Caco-2 (cell line): ENCODE results near the gene PDPN. TPM values are rescaled to one million over a fixed set of nuclear protein-coding genes. Genes with fewer than 3 reads are reported as not detected.

ENCODE experiments used
- BruUV-seq: library from RNA; stranded (reverse); fragments of 400-500 nt; replicated peaks from 2 replicates; lab custom pipeline; 2021; lab: Mats Ljungman, UMichigan
- CTCF ChIA-PET: fragments of 300-600 bp; sonication (Branson Sonifier 250); formaldehyde crosslinking; loops from one replicate; lab custom pipeline; 2022; ENCODE audit warnings: antibody characterized with exemption; lab: Charles Lee
- POLR2A ChIA-PET: fragments of 300-600 bp; sonication (Branson Sonifier 250); formaldehyde crosslinking; loops from one replicate; lab custom pipeline; 2022; ENCODE audit warnings: antibody characterized with exemption; lab: Charles Lee
- DNase-seq, 2 experiments: peaks; one replicate each; pipeline versions ENCODE4 v3.0.0 to v3.0.0-alpha.2; 2020 to 2022
- H3K27me3 ChIP-seq: replicated peaks from 2 replicates; pipeline ENCODE4 v1.6.0; 2011; ENCODE audit warnings: low read length; ENCODE audit not compliant: control insufficient read depth, insufficient read depth
- H3K36me3 ChIP-seq: 2 replicates; pipeline ENCODE4 v1.5.1; 2011; ENCODE audit warnings: low read length; ENCODE audit not compliant: control insufficient read depth, insufficient read depth
- H3K4me1 ChIP-seq: fragments of 250-450 bp; sonication (Bioruptor Pico); 2 replicates; pipeline ENCODE4 v1.5.1; 2020; ENCODE audit warnings: mild to moderate bottlenecking
- H3K4me3 ChIP-seq: 2 replicates; pipeline ENCODE4 v1.5.1; 2011; ENCODE audit warnings: low read depth, mild to moderate bottlenecking, control low read depth, low read length
- H3K9me3 ChIP-seq: fragments of 250-450 bp; sonication (Bioruptor Pico); 2 replicates; pipeline ENCODE4 v1.5.1; 2020; ENCODE audit warnings: mild to moderate bottlenecking, moderate library complexity
- H3K27ac Mint-ChIP-seq: one replicate; pipeline ENCODE4 v1.8.0; 2022; ENCODE audit warnings: mixed read lengths; ENCODE audit not compliant: unreplicated experiment
- H3K27me3 Mint-ChIP-seq: one replicate; pipeline ENCODE4 v1.8.0; 2022; ENCODE audit warnings: mixed read lengths; ENCODE audit not compliant: insufficient read depth, unreplicated experiment
- H3K36me3 Mint-ChIP-seq: one replicate; pipeline ENCODE4 v1.8.0; 2022; ENCODE audit warnings: mild to moderate bottlenecking, mixed read lengths; ENCODE audit not compliant: insufficient read depth, unreplicated experiment
- H3K4me1 Mint-ChIP-seq: one replicate; pipeline ENCODE4 v1.8.0; 2022; ENCODE audit warnings: low read depth, mixed read lengths; ENCODE audit not compliant: unreplicated experiment
- H3K4me3 Mint-ChIP-seq: one replicate; pipeline ENCODE4 v1.8.0; 2022; ENCODE audit warnings: mild to moderate bottlenecking, moderate library complexity, mixed read lengths; ENCODE audit not compliant: unreplicated experiment
- H3K9me3 Mint-ChIP-seq: one replicate; pipeline ENCODE4 v1.8.0; 2022; ENCODE audit warnings: mixed read lengths; ENCODE audit not compliant: unreplicated experiment
- CTCF ChIP-seq, 2 experiments: fragments of 200-600 bp in 1 of 2; IDR thresholded peaks; 1 replicate in 1 of 2; 2 replicates in 1 of 2; pipeline versions ENCODE4 v1.5.1 to v1.8.0; 2011 to 2022; ENCODE audit warnings: antibody characterized with exemption in 1 of 2, control low read depth in 1 of 2, inconsistent platforms in 1 of 2, low read depth in 1 of 2, low read length in 1 of 2, mild to moderate bottlenecking in 1 of 2, moderate library complexity in 1 of 2; ENCODE audit not compliant: insufficient read depth in 1 of 2, severe bottlenecking in 1 of 2, unreplicated experiment in 1 of 2
- intact Hi-C: fragments of 100-400 bp; cut with micrococcal nuclease; formaldehyde crosslinking; loops from one replicate; pipeline ENCODE4 v1.10.0; 2022; ENCODE audit not compliant: unreplicated experiment
- total RNA-seq: library from RNA; stranded (reverse); gene quantifications from 2 replicates; pipeline ENCODE4 v1.2.3, GENCODE V29; 2022

The PDPN gene
- total RNA-seq, 1 experiment from 2014 or later = not detected

DNA sequence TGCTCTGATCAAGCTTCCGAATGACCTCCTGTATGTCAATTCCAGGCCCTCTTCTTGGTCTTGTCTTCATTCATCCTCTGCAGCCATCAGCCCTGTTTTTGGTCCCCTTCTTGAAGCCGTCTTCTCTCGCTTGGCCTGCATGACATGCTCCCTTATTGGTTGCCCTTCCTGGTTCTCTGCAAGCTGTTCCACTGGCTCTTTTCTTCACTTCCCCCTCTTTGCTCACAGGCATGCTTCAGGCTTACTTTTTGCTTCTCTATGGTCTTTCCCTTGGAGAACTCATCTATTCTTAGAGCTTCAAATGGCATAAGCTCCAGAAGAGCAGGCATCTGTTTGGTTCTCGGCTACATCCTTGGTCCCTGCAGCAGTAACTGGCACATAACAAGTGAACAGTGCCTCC, 38.8 kb downstream of the PDPN start:
- TF ChIP-seq CTCF (IDR thresholded peaks at IDR 0.05; ENCODE audit: insufficient read depth in 1 of 2, low read depth in 1 of 2, low read length in 1 of 2, severe bottlenecking in 1 of 2, unreplicated experiment in 1 of 2) = no peak
- ChIA-PET CTCF (no interaction called here), POLR2A (no interaction called here)
- no peaks in the 10 kb centered on the region for H3K36me3 Mint-ChIP-seq
- H3K4me1 Mint-ChIP-seq = no peaks in the 10 kb centered on the region
- H3K9me3 Mint-ChIP-seq = no peaks in the 10 kb centered on the region
- intact Hi-C loops = no loop called here
- no peaks in the 10 kb centered on the region for H3K27me3 Mint-ChIP-seq
- no peak for DNase-seq
- BruUV-seq = no TSS peak
- H3K27me3 ChIP-seq = no peaks in the 10 kb centered on the region
- no peaks in the 10 kb centered on the region for H3K9me3 ChIP-seq
- no peak overlapping the region for H3K4me3 Mint-ChIP-seq
- no peaks in the 10 kb centered on the region for H3K36me3 ChIP-seq
- H3K4me1 ChIP-seq = no peaks in the 10 kb centered on the region
- no peak overlapping the region for H3K27ac Mint-ChIP-seq
- no peak overlapping the region for H3K4me3 ChIP-seq

DNA sequence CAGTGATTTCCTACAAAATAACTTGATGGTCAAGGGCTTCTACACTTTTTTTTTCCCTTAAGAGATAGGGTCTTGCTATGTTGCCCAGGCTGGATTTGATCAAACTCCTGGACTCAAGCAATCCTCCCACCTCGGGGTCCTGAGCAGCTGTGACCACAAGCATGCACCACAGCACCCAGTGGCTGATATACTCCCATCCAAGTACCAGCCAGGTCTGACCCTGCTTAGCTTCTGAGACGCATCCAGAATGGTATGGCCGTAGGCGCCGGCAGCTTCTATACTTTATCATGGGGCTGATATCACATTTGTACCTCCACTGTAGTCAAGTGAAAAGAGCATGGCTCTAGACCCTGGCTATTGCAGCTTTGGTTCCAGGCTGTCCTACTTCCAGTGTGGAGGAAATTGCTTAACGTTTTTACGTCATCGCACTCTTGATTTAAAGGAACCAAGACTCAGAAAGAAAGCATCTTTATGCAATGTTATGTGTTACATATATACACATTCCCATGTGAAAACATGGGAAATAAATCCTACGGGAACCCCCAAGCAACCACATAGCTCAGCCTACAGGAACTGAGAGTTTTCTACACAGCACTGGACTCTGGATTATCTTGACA, 39.5 kb downstream of the PDPN start:
- Mint-ChIP-seq H3K9me3 (no peaks in the 10 kb centered on the region), H3K4me3 (no peak overlapping the region), H3K27ac (no peak overlapping the region), H3K4me1 (no peaks in the 10 kb centered on the region), H3K36me3 (no peaks in the 10 kb centered on the region), H3K27me3 (no peaks in the 10 kb centered on the region)
- no peaks in the 10 kb centered on the region for H3K9me3 ChIP-seq
- no peaks in the 10 kb centered on the region for H3K36me3 ChIP-seq
- H3K4me3 ChIP-seq = no peak overlapping the region
- ChIA-PET CTCF (no interaction called here), POLR2A (no interaction called here)
- TF ChIP-seq CTCF (IDR thresholded peaks at IDR 0.05; ENCODE audit: insufficient read depth in 1 of 2, low read depth in 1 of 2, low read length in 1 of 2, severe bottlenecking in 1 of 2, unreplicated experiment in 1 of 2) = no peak
- no peaks in the 10 kb centered on the region for H3K27me3 ChIP-seq
- intact Hi-C loops = no loop called here
- BruUV-seq = no TSS peak
- no peaks in the 10 kb centered on the region for H3K4me1 ChIP-seq
- DNase-seq = no peak

- Mint-ChIP-seq H3K27ac (no peak overlapping the region), H3K36me3 (no peaks in the 10 kb centered on the region), H3K27me3 (no peaks in the 10 kb centered on the region), H3K9me3 (no peaks in the 10 kb centered on the region), H3K4me1 (no peaks in the 10 kb centered on the region), H3K4me3 (no peak overlapping the region)
- no peaks in the 10 kb centered on the region for H3K27me3 ChIP-seq
- H3K4me1 ChIP-seq = no peaks in the 10 kb centered on the region
- BruUV-seq = no TSS peak
- intact Hi-C loops = no loop called here
- no peak for DNase-seq
- no peak for TF ChIP-seq CTCF (IDR thresholded peaks at IDR 0.05; ENCODE audit: insufficient read depth in 1 of 2, low read depth in 1 of 2, low read length in 1 of 2, severe bottlenecking in 1 of 2, unreplicated experiment in 1 of 2)
- H3K4me3 ChIP-seq = no peak overlapping the region
- CTCF ChIA-PET = no interaction called here
- H3K36me3 ChIP-seq = no peaks in the 10 kb centered on the region
- POLR2A ChIA-PET = no interaction called here
- no peaks in the 10 kb centered on the region for H3K9me3 ChIP-seq
These were observed 40.9 kb downstream of the PDPN start for GRCh38 chr1:13624526-13624925.
